ENCODE measurements around the gene KBTBD8.

The KBTBD8 gene

DNA sequence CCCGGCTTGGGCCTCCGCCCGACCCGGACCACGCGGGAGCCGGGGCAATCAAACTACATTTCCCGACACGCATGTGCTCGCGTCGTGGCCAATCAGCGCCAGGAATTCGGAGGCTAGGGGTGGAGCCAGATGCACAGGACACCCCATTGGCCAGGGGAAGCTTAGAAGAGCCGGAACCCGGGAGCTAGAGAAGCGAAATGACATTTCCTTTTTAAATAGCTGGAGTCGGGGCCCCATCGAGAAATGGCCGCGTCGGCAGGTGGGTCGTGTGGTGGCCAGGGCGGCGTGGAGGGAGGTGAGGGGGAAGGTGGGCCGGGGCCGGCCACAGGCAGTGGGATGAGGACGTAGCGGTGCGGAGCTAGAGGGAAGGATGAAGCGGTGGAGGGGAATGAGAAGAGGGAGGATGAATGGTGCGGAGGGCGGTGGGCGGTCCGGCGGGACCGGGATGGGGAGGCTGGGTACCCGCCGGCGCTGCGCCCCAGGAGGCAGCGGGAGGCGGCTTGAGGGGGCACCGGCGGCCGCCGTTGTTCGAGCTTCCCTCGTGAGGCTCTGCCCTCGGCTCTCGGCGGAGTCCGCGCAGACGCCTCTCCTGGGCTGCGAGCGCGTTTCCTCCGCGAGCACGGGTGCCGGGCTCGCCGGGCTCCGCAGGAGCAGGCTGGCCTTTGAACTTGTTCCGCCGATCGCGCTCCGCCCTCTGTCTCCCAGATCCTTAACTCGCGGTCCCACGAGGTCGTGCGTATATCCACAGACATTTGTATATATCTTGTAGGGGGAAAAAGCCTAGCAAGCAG is at the start of gene KBTBD8:
Gene KBTBD8, plus strand, starts transcription at position 195 of the 791 bp plus-strand sequence. Its CDS starts 49 bp downstream, at position 244.
- peak; percentile 99 for ATAC-seq

GRCh38 chr3:66948838-66949237 is 49.3 kb upstream of the KBTBD8 start:
- no peak for ATAC-seq
- TF ChIP-seq, protein P1, sequence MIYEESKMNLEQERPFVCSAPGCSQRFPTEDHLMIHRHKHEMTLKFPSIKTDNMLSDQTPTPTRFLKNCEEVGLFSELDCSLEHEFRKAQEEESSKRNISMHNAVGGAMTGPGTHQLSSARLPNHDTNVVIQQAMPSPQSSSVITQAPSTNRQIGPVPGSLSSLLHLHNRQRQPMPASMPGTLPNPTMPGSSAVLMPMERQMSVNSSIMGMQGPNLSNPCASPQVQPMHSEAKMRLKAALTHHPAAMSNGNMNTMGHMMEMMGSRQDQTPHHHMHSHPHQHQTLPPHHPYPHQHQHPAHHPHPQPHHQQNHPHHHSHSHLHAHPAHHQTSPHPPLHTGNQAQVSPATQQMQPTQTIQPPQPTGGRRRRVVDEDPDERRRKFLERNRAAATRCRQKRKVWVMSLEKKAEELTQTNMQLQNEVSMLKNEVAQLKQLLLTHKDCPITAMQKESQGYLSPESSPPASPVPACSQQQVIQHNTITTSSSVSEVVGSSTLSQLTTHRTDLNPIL (CRISPR knock-in tag; IDR thresholded peaks at IDR 0.05; ENCODE audit: low read depth): no peak
- TF ChIP-seq ZFP30 (CRISPR knock-in tag; IDR thresholded peaks at IDR 0.05): no peak
- TF ChIP-seq CSRNP3 (CRISPR knock-in tag; IDR thresholded peaks at IDR 0.05): no peak
- TF ChIP-seq CSDC2 (CRISPR knock-in tag; IDR thresholded peaks at IDR 0.05): no peak
- TF ChIP-seq ARNTL (CRISPR knock-in tag; IDR thresholded peaks at IDR 0.05; ENCODE audit: borderline replicate concordance, low read depth): no peak
- TF ChIP-seq RARB (CRISPR knock-in tag; IDR thresholded peaks at IDR 0.05): no peak
- no peak for TF ChIP-seq ZFP3 (CRISPR knock-in tag; IDR thresholded peaks at IDR 0.05)
- no peak for TF ChIP-seq GLIS3 (CRISPR knock-in tag; IDR thresholded peaks at IDR 0.05)
- no peak for TF ChIP-seq ZNF8 (CRISPR knock-in tag; IDR thresholded peaks at IDR 0.05)
- no peak for TF ChIP-seq ZNF70 (CRISPR knock-in tag; IDR thresholded peaks at IDR 0.05)
- TF ChIP-seq ISL1 (CRISPR knock-in tag; IDR thresholded peaks at IDR 0.05): no peak
- TF ChIP-seq BACH2 (CRISPR knock-in tag; IDR thresholded peaks at IDR 0.05; ENCODE audit: borderline replicate concordance): no peak
- TF ChIP-seq SNAI2 (CRISPR knock-in tag; IDR thresholded peaks at IDR 0.05): no peak
- no peak for TF ChIP-seq ESRRG (CRISPR knock-in tag; IDR thresholded peaks at IDR 0.05)
- no peak for TF ChIP-seq PATZ1 (CRISPR knock-in tag; IDR thresholded peaks at IDR 0.05; ENCODE audit: borderline replicate concordance)
- no peak for TF ChIP-seq PPARA (CRISPR knock-in tag; IDR thresholded peaks at IDR 0.05; ENCODE audit: borderline replicate concordance)
- TF ChIP-seq POU6F1 (CRISPR knock-in tag; IDR thresholded peaks at IDR 0.05; ENCODE audit: borderline replicate concordance, low read depth): no peak
- no peak for TF ChIP-seq ZC3H10 (CRISPR knock-in tag; IDR thresholded peaks at IDR 0.05)
- TF ChIP-seq ZNF565 (CRISPR knock-in tag; conservative IDR thresholded peaks at IDR 0.05; ENCODE audit: low read depth): no peak
- no peak for TF ChIP-seq TCF4 (CRISPR knock-in tag; IDR thresholded peaks at IDR 0.05; ENCODE audit: borderline replicate concordance)

More for the DNA sequence above, at the start of gene KBTBD8:
- no peak for TF ChIP-seq CSDC2 (CRISPR knock-in tag; IDR thresholded peaks at IDR 0.05)
- no peak for TF ChIP-seq GLIS3 (CRISPR knock-in tag; IDR thresholded peaks at IDR 0.05)
- TF ChIP-seq PATZ1 (CRISPR knock-in tag; IDR thresholded peaks at IDR 0.05; ENCODE audit: borderline replicate concordance): no peak
- TF ChIP-seq BACH2 (CRISPR knock-in tag; IDR thresholded peaks at IDR 0.05; ENCODE audit: borderline replicate concordance): no peak
- TF ChIP-seq ESRRG (CRISPR knock-in tag; IDR thresholded peaks at IDR 0.05): no peak
- no peak for TF ChIP-seq RARB (CRISPR knock-in tag; IDR thresholded peaks at IDR 0.05)
- TF ChIP-seq ISL1 (CRISPR knock-in tag; IDR thresholded peaks at IDR 0.05): no peak
- TF ChIP-seq ZFP3 (CRISPR knock-in tag; IDR thresholded peaks at IDR 0.05): no peak
- no peak for TF ChIP-seq SNAI2 (CRISPR knock-in tag; IDR thresholded peaks at IDR 0.05)
- TF ChIP-seq ZNF565 (CRISPR knock-in tag; conservative IDR thresholded peaks at IDR 0.05; ENCODE audit: low read depth): no peak
- TF ChIP-seq POU6F1 (CRISPR knock-in tag; IDR thresholded peaks at IDR 0.05; ENCODE audit: borderline replicate concordance, low read depth): no peak
- no peak for TF ChIP-seq ZNF8 (CRISPR knock-in tag; IDR thresholded peaks at IDR 0.05)
- no peak for TF ChIP-seq ZFP30 (CRISPR knock-in tag; IDR thresholded peaks at IDR 0.05)
- TF ChIP-seq ZNF70 (CRISPR knock-in tag; IDR thresholded peaks at IDR 0.05): no peak

Data from SK-N-SH treated with all-trans-retinoic acid at 6 μM for 48 hours (cell line).